ENCODE results near the gene MAPK4. TPM values are rescaled to one million over a fixed set of nuclear protein-coding genes. Genes with fewer than 3 reads are reported as not detected.

The MAPK4 gene
- polyA plus RNA-seq, 1 experiment = not detected

DNA sequence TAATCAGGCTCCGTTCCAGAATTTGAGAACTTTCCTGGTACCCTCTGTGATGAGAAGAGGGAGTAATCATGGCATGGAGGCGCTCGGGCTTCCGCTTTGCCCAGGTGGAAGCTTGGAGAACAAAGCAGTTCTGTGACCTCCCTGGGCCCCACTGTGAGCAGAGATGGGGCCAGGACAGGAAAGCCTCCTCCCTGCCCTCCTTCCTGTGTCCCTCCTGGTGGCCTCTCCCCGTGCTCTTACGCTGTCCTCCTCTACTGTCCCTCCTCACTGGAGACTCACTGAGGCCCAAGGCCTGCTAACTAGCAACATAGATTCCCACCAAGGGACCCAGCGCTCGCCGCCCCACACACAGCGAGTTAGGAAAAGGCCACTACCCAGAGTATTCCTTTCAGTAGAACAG is 119.8 kb downstream of the MAPK4 start:
- Histone ChIP-seq H3K4me3 (ENCODE audit: low read depth, low read length) (no peak overlapping the region), H3K27me3 (ENCODE audit: control insufficient read depth, insufficient read depth, low read length) (no peaks in the 10 kb centered on the region), H3K9me3 (ENCODE audit: control insufficient read depth, insufficient read depth, low read length) (no peaks in the 10 kb centered on the region), H3K27ac (ENCODE audit: low read depth, low read length) (no peak overlapping the region)
- ChIA-PET CTCF (no interaction called here), POLR2A (no interaction called here)
- no peak for DNase-seq (ENCODE audit: low read depth, low spot score)
- TF ChIP-seq, protein P1, sequence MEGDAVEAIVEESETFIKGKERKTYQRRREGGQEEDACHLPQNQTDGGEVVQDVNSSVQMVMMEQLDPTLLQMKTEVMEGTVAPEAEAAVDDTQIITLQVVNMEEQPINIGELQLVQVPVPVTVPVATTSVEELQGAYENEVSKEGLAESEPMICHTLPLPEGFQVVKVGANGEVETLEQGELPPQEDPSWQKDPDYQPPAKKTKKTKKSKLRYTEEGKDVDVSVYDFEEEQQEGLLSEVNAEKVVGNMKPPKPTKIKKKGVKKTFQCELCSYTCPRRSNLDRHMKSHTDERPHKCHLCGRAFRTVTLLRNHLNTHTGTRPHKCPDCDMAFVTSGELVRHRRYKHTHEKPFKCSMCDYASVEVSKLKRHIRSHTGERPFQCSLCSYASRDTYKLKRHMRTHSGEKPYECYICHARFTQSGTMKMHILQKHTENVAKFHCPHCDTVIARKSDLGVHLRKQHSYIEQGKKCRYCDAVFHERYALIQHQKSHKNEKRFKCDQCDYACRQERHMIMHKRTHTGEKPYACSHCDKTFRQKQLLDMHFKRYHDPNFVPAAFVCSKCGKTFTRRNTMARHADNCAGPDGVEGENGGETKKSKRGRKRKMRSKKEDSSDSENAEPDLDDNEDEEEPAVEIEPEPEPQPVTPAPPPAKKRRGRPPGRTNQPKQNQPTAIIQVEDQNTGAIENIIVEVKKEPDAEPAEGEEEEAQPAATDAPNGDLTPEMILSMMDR (IDR thresholded peaks at IDR 0.05; ENCODE audit: low read depth, low read length) = no peak

DNA sequence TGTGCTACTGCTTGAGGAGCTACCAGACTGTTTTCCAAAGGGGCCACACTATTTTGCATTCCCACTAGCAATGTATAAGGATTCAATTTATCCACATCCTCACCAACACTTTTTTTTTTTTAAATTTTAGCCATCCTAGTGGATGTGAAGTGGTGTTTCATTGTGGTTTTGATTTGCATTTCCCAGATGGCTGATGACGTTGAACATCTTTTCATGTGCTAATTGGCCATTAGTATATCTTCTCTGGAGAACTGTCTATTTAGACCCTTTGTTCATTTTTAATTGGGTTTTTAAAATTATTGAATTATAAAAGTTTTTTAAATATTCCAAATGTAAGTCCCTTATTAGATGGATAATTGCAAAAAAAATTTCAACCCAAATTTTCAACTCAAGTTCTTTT is 121.1 kb downstream of the MAPK4 start:
- TF ChIP-seq, protein P1 (IDR thresholded peaks at IDR 0.05; ENCODE audit: low read depth, low read length) = no peak
- Histone ChIP-seq H3K9me3 (ENCODE audit: control insufficient read depth, insufficient read depth, low read length) (no peaks in the 10 kb centered on the region), H3K27me3 (ENCODE audit: control insufficient read depth, insufficient read depth, low read length) (no peaks in the 10 kb centered on the region), H3K4me3 (ENCODE audit: low read depth, low read length) (no peak overlapping the region), H3K27ac (ENCODE audit: low read depth, low read length) (no peak overlapping the region)
- ChIA-PET CTCF (no interaction called here), POLR2A (no interaction called here)
- no peak for DNase-seq (ENCODE audit: low read depth, low spot score)

DNA sequence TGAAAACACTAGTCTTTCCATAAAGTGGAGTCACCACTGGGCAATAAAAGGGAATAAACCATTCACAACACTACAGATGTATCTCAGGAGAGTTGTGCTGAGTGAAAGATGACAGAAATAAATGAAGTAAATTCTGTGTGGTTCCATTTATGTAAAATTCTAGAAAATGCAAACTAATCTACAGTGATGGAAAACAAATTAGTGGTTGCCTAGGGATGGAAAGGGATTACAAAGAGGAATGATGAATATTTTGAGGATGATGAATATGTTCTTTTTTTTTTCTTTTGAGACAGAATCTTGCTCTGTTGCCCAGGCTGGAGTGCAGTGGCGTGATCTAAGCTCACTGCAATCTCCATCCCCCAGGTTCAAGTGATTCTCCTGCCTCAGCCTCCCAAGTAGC is 123.0 kb downstream of the MAPK4 start:
- H3K27ac ChIP-seq (ENCODE audit: low read depth, low read length) = no peak overlapping the region
- ChIA-PET CTCF (no interaction called here), POLR2A (no interaction called here)
- H3K27me3 ChIP-seq (ENCODE audit: control insufficient read depth, insufficient read depth, low read length) = no peaks in the 10 kb centered on the region
- TF ChIP-seq, protein P1 (IDR thresholded peaks at IDR 0.05; ENCODE audit: low read depth, low read length) = no peak
- H3K4me3 ChIP-seq (ENCODE audit: low read depth, low read length) = no peak overlapping the region
- no peaks in the 10 kb centered on the region for H3K9me3 ChIP-seq (ENCODE audit: control insufficient read depth, insufficient read depth, low read length)
- no peak for DNase-seq (ENCODE audit: low read depth, low spot score)

DNA sequence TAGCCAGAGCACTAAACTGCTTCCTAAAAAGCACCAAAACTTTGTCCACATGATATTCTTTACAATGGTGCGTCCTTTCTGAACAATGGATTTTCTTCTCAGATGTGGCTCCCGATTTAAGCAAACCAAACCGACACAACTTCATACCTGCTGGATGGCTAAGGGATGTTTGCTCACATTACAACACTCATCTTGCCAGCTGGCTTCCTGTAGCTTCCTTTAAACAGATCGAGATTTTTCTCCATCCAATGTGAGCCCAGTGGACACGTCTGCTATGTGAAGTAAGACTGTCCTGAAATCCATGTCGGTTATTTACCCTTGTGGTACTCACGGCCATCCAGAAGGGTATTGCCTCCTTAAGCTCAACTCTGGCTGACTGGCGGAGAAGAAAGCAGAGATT is 126.5 kb downstream of the MAPK4 start:
- no peaks in the 10 kb centered on the region for H3K27me3 ChIP-seq (ENCODE audit: control insufficient read depth, insufficient read depth, low read length)
- no peak for DNase-seq (ENCODE audit: low read depth, low spot score)
- ChIA-PET CTCF (no interaction called here), POLR2A (no interaction called here)
- no peak overlapping the region for H3K4me3 ChIP-seq (ENCODE audit: low read depth, low read length)
- H3K27ac ChIP-seq (ENCODE audit: low read depth, low read length) = no peak overlapping the region
- TF ChIP-seq, protein P1 (IDR thresholded peaks at IDR 0.05; ENCODE audit: low read depth, low read length) = no peak
- no peaks in the 10 kb centered on the region for H3K9me3 ChIP-seq (ENCODE audit: control insufficient read depth, insufficient read depth, low read length)

DNA sequence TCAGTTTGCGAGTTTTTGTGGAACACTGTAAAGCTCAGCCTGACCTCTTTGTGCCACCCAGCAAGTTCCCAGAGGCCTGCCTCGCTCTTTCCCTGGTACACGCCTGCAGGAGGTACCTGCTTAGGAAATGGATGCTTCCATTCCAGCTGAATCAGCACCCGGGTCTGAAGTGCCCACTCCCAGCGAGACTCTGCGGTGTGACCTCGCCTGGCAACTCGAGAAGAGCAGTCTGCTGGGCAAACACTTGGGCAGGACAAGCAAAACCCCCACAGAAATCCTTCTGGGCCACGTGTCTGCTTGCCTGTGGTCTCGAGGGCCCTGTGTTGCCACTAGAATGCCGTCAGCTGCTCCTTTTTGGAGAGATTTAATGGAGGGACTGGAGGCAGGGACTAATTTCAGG is 127.6 kb downstream of the MAPK4 start:
- no peak for DNase-seq (ENCODE audit: low read depth, low spot score)
- TF ChIP-seq, protein P1 (IDR thresholded peaks at IDR 0.05; ENCODE audit: low read depth, low read length) = no peak
- POLR2A ChIA-PET = no interaction called here

More for the DNA sequence above, 127.6 kb downstream of the MAPK4 start:
- no peak overlapping the region for H3K4me3 ChIP-seq (ENCODE audit: low read depth, low read length)
- CTCF ChIA-PET = no interaction called here
- no peak overlapping the region for H3K27ac ChIP-seq (ENCODE audit: low read depth, low read length)
- H3K27me3 ChIP-seq (ENCODE audit: control insufficient read depth, insufficient read depth, low read length) = no peaks in the 10 kb centered on the region
- H3K9me3 ChIP-seq (ENCODE audit: control insufficient read depth, insufficient read depth, low read length) = no peaks in the 10 kb centered on the region
